Measurements from ENCODE around the gene AGAP1. TPM values are rescaled to one million over a fixed set of nuclear protein-coding genes. Genes with fewer than 3 reads are reported as not detected.

The AGAP1 gene
- total RNA-seq, 1 experiment from 2014 or later = 25.8 TPM

DNA sequence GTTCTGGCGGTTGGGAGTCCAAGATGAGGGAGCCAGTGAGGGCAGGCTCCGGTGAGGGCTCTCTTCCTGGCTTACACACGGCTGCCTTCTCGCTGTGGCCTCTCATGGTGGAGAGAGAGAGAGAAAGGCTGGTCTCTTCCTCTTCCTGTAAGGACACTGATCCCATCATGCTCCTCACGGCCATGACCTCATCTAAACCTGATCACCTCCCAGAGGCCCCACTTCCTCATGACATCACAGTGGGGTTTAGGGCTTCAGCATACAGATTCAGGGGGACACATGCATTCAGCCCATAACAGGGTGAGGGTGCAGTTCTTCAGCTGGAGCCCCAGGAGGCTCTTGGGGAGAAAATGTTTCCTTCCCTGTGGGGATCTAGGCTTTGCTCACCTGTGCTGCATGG is 29.2 kb downstream of the AGAP1 start:
- no peak overlapping the region for H2AK5ac ChIP-seq (ENCODE audit: insufficient read length, low read length)
- no peak overlapping the region for H2AFZ ChIP-seq (ENCODE audit: low read length)
- no peaks in the 10 kb centered on the region for H4K20me1 ChIP-seq (ENCODE audit: control insufficient read depth, insufficient read depth, insufficient read length)
- H4K91ac ChIP-seq (ENCODE audit: insufficient read length, low read depth, low read length) = no peak overlapping the region
- H3K79me1 ChIP-seq (ENCODE audit: insufficient read depth, low read depth, low read length, poor library complexity, severe bottlenecking) = no peaks in the 10 kb centered on the region
- H3K23ac ChIP-seq (ENCODE audit: insufficient read length, low read depth, low read length) = no peak overlapping the region
- H3K27me3 ChIP-seq (ENCODE audit: insufficient read depth, low read length) = no peaks in the 10 kb centered on the region
- no peak for DNase-seq
- Mint-ChIP-seq H3K36me3 (ENCODE audit: insufficient read depth in 1 of 3, low read depth in 3 of 3) (no peaks in the 10 kb centered on the region; a peak in 1 of 7 replicates), H3K9me3 (no peaks in the 10 kb centered on the region), H3K27me3 (ENCODE audit: low read depth) (no peaks in the 10 kb centered on the region), H3K4me1 (peaks cover 28 to 29% of the 10 kb centered on the region in 2 experiments), H3K4me3 (no peak overlapping the region), H3K27ac (peak overlapping the region in 2 of 3 experiments; percentile 74 to 93; a peak in 2 of 7 replicates)
- no peak overlapping the region for H2BK12ac ChIP-seq (ENCODE audit: insufficient read length, low read depth, low read length)
- no peak overlapping the region for H2BK20ac ChIP-seq (ENCODE audit: low read depth, low read length, poor library complexity, severe bottlenecking)
- H4K8ac ChIP-seq (replicated peaks; ENCODE audit: insufficient read length, low read depth, low read length) = no peak overlapping the region
- H3K79me2 ChIP-seq (ENCODE audit: insufficient read depth, low read length) = peaks cover 21% of the 10 kb centered on the region
- H3K23me2 ChIP-seq (ENCODE audit: insufficient read length, low read depth, low read length, poor library complexity, severe bottlenecking) = no peaks in the 10 kb centered on the region
- no peak overlapping the region for H3K4ac ChIP-seq (ENCODE audit: low read depth, low read length)
- no peak overlapping the region for H3T11ph ChIP-seq (ENCODE audit: low read length)
- H3K27ac ChIP-seq (ENCODE audit: insufficient read length, low read depth, low read length) = no peak overlapping the region
- TF ChIP-seq, protein P1, sequence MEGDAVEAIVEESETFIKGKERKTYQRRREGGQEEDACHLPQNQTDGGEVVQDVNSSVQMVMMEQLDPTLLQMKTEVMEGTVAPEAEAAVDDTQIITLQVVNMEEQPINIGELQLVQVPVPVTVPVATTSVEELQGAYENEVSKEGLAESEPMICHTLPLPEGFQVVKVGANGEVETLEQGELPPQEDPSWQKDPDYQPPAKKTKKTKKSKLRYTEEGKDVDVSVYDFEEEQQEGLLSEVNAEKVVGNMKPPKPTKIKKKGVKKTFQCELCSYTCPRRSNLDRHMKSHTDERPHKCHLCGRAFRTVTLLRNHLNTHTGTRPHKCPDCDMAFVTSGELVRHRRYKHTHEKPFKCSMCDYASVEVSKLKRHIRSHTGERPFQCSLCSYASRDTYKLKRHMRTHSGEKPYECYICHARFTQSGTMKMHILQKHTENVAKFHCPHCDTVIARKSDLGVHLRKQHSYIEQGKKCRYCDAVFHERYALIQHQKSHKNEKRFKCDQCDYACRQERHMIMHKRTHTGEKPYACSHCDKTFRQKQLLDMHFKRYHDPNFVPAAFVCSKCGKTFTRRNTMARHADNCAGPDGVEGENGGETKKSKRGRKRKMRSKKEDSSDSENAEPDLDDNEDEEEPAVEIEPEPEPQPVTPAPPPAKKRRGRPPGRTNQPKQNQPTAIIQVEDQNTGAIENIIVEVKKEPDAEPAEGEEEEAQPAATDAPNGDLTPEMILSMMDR (conservative IDR thresholded peaks at IDR 0.05) = no peak
- no peak overlapping the region for H4K5ac ChIP-seq (ENCODE audit: insufficient read length, low read depth, low read length)
- H2BK15ac ChIP-seq (ENCODE audit: low read depth, low read length) = no peak overlapping the region
- no peaks in the 10 kb centered on the region for H3K9me3 ChIP-seq (ENCODE audit: control insufficient read depth, low read depth, low read length)
- WGBS (ENCODE audit: extremely low coverage, insufficient read length, low lambda C conversion rate) = no CpG with 5 or more reads among the region's 5 CpGs
- no peak overlapping the region for H2BK5ac ChIP-seq (ENCODE audit: insufficient read length, low read length)
- no peak overlapping the region for H3K4me2 ChIP-seq (ENCODE audit: insufficient read depth, insufficient read length, low read length)
- H3K14ac ChIP-seq (ENCODE audit: insufficient read depth, low read length) = no peak overlapping the region
- H3K56ac ChIP-seq (ENCODE audit: insufficient read length, low read depth, low read length) = no peak overlapping the region
- no peak overlapping the region for H3K9ac ChIP-seq (ENCODE audit: extremely low read depth, insufficient read length, low read length)
- no peak overlapping the region for H2BK120ac ChIP-seq (ENCODE audit: low read depth, low read length, poor library complexity, severe bottlenecking)
- H3K18ac ChIP-seq (ENCODE audit: insufficient read length, low read depth, low read length) = no peak overlapping the region
- H3K4me1 ChIP-seq (ENCODE audit: insufficient read depth, low read length) = peaks cover 11% of the 10 kb centered on the region

Measured in H9 (cell line).